Fibroblast of skin of scalp (primary cell): ENCODE measurements around the gene SPECC1L.
A peak's percentile ranks its signal among the peaks of the same experiment; 100 is the strongest.

Experiments used
- DNase-seq: peaks from one replicate; pipeline ENCODE4 v3.0.0-alpha.2; 2013

SPECC1L gene

GRCh38 chr22:24326266-24326665 lies 55.6 kb downstream of the SPECC1L start:
- no peak for DNase-seq

GRCh38 chr22:24327832-24328231 lies 57.2 kb downstream of the SPECC1L start:
- DNase-seq, result no peak

GRCh38 chr22:24329453-24329852 lies 58.8 kb downstream of the SPECC1L start:
- DNase-seq, result no peak

DNA sequence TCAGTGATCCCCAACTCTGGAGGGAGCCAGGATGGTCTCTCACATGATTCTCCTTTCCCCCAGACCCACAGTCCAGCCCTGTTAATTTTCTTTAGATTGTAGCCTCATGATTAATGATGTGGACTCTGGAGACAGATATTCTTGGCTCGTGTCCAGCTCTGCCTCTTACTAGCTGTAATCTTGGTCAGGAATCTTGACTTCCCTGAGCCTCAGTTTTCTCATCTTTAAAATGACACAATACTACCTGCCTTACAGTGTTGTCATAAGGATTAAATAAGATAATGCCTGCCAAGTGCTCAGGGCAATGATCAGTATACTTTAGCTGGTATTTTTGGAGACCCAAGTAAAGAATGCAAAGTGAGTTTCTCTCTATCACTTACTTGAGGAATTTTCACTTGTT lies 60.0 kb downstream of the SPECC1L start:
- DNase-seq, result peak; percentile 24

- DNase-seq, result peak; percentile 55
These were observed 61.1 kb downstream of the SPECC1L start for GRCh38 chr22:24331468-24332440.

DNA sequence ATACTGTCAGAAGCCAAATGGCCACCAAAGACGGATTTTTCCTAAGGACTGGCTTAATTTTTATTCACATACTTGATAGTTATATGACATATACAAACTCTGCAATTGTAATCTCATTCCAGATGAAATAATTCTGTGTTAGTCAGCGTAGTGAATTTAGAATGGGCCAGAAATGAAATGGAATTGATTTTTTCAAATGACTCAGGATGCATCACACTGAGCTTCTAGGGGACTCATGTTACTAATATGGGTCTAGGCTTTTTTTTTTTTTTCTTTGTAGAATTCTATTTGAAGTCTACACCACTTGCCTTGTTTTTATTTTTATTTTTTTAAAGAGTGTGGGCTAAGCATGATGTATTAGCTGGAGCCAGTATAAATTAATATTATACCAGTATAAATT lies 62.7 kb downstream of the SPECC1L start:
- peak; percentile 83 for DNase-seq

DNA sequence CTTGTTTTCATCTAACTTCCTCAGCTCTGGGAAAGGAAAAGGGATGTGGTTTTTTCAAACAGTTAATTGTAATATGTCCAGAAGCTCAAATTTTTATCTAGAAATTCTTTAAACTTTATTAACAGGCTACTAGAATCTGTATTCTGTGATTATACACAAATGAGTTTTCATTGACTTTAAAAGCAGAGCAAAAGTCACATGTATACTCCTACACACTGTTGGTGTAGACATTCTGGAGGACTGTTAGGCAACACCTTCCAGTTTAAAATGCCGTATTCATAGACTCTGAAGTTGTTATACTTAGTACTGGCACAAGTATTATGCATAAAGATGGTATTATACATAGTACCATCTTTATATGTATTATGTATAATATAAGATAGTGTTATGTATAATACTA lies 64.9 kb downstream of the SPECC1L start:
- no peak for DNase-seq

DNA sequence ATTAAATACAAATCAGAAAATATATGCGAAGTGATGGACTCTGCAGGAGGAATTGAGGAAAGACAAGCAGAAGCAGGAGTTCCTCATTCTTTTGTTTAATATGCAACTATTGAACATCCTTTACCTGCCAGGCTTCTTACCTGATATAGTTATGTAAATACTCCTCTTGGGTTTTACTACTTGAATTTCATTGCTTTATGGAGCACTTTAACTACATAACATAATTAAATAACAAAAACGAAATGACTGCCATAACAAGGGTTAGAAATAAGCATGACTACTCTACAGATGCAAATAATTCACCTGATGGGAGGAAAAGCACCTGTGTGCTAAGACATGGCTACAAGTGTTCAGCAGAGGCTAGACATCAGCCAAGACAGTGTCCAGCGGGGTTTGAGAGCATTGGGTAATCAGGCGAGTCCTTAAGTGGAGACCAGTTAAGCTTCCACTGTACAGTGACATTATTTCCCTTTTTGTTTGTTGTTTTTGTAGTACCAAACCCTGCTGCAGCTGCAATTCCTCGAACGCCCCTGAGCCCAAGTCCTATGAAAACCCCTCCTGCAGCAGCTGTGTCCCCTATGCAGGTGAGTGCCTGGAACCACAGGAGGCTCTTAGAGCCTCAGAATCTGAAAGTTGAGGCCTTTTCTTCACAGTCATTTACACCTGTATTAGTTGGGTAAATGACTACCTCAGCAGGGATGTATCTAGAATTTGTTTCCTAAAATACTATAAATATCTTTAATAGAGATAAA lies 67.4 kb downstream of the SPECC1L start:
- no peak for DNase-seq

DNA sequence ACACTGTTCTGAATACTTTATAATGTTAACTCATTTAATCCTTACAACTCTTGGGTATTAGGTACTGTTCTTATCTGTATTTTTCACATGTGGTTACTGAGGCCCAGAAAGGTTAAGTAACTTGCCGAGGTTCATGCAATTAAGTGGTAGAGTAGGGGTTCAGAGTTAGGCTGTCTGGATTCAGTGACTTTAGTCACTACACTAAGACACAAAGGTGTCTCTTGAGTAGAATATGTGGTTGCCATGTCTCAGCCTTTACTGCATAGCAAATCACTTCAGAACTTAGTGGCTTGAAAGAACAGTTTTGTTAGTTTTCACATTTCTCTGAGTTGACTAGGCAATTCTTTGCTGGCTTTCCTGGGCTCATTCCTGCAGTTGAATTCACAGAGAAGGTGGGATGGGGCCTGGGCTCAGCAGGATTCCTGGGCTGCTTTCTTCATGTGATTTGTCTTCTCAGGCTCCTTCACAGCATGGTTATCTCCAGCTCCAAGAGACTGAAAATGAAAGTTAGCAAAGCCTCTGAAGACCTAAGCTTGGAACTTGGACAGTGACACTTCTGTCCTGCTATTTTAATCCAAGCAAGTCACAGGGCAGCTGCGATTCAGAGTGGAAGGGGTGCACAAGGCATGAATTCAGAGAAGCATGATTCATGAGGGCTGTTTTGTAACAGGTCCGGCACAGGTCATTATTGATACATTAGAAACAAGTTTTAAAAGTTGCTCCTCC lies 68.3 kb downstream of the SPECC1L start:
- DNase-seq, result no peak

- DNase-seq, result no peak
These were observed 68.8 kb downstream of the SPECC1L start for GRCh38 chr22:24339452-24339747.

GRCh38 chr22:24341627-24342026 lies 71.0 kb downstream of the SPECC1L start:
- DNase-seq, result no peak

DNA sequence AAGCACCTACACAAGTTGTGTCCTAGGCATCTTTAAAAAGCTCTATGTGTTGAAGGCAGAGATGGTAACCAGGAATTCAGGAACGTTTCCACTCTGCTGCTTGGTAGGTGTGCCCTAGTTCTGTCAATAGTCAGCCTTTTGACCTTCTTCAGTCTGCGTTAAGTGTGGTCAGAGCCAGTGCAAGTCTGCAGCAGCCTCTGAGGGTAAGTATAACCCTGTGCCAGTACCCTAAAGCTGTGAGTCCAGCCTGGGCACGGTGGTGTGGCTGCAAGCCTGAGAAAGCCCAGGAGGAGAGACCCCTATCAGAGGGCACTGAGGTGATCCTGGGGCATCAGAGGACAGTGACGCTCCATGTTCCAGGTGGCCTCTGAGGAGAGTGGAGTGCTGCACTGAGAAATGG lies 80.0 kb downstream of the SPECC1L start:
- no peak for DNase-seq

DNA sequence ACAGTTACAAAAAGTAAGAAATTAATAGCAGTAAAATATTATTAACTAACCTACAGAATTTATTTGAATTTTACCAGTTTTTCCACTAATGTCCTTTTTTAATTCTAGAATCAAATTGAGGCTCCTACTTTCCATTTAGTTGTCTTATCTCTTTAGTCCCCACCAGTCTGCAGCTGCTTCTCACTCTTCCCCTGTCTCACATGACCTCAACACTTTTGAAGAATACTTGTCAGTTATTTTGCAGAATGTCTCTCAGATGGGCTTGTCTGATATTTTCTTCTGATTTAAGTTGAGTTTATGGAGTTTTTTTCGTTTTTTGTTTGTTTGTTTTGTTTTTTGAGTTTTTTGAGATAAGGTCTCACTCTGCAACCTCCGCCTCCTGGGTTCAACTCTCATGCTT lies 82.5 kb downstream of the SPECC1L start:
- no peak for DNase-seq

- DNase-seq, result no peak
These were observed 84.9 kb downstream of the SPECC1L start for GRCh38 chr22:24355574-24355973.

- no peak for DNase-seq
These were observed 86.9 kb downstream of the SPECC1L start for GRCh38 chr22:24357547-24357946.

DNA sequence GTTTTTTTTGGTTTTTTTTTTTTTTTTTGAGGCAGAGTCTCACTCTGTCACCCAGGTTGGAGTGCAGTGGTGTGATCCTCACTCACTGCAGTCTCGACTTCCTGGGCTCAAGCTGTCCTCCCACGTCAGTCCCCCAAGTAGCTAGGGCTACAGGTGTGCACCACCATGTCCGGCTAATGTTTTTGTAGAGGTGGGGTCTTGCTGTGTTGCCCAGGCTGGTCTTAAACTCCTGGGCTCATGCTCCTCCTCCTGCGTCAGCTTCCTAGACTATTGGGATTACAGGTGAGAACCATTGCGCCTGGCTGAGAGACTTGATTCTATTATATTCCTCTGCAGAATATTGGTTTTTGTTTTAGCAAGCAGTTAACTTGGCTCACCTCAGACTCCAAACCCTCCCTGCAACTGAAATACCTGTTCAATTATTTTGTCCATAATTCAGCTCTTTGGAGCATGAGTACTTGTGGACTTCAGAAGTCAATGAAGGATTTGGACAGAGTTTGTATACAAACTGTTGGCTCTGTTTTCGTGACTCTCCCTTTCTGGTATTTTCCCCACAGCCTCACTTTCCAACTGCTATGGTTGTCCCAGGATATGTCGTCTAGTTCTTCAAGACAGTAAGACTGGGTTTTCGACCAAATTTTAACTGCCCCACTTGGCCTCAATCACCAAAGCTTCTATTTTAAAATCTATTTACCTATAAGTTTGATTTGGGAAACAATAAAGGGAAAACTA lies 87.6 kb downstream of the SPECC1L start:
- DNase-seq, result no peak

GRCh38 chr22:24359452-24360120 lies 89.0 kb downstream of the SPECC1L start:
- no peak for DNase-seq

DNA sequence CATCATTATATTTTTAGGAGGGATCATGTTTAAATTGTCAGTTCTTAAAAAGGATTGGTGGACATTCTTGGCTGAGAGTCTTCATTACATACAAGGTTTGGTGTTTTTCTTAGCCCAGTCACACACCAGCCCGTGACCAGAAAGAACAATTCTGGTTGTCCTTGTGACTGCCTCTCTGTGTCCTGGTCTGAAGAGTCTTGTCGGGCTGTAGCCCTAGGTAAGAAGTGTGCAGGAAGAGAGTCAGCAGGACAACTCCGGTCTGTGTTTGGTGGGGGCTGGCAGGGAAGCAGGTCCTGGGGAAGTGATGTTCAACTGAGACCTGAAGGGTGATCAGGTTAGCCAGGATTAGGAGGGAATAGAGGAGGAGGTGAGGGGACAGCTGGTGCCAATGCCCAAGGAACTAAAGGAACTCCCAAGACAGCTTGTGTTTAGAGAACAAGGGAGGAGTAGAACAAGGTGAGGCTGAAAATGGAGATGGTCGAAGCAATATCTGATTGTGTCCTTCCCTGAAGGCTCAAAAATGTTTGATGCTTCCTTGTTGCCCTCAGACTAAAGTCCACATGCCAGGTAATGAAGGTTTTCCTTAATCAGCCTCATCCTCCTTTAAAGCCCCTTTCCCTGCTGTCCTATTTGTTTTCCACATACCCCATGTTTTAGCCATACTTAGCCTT lies 91.5 kb downstream of the SPECC1L start:
- DNase-seq, result no peak

DNA sequence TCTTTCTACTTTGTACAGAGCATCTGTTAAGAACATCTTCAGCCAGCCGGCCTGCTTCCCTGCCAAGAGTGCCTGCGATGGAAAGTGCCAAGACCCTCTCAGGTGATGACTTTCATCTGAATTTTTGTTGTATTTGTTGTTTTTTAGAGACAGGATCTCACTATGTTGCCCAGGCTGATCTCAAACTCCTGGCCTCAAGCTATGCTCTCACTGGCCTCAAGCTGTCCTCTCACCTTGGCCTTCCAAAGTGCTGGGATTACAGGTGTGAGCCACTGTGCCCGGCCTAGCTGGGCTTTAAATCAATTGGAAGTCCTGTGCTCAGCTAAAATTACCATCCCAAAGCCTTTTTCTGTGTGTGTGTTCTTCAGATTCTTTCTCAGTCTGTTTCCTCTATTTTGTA lies 92.6 kb downstream of the SPECC1L start:
- DNase-seq, result no peak

DNA sequence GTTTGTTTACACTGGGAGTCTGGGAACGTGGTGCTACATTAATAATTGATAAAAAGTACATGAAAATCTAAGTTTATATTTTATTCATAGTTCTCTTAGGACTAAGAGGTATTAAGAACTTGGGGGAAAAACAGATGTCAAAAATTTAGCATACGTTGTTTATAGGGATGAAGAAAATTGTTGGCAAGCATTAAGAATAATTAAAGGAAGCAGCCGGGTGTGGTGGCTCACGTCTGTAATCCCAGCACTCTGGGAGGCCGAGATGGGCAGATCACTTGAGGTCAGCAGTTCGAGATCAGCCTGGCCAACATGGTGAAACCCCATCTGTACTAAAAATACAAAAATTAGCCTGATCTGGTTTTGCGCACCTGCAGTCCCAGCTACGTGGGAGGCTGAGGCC lies 96.1 kb downstream of the SPECC1L start:
- no peak for DNase-seq

- peak; percentile 52 for DNase-seq
These were observed 97.2 kb downstream of the SPECC1L start for GRCh38 chr22:24367841-24368240.
